Mesenteric fat pad (tissue), 1 donor: ENCODE data around the gene ITGAV. TPM values are rescaled to one million over a fixed set of nuclear protein-coding genes. Genes with fewer than 3 reads are reported as not detected.
A peak's percentile ranks its signal among the peaks of the same experiment; 100 is the strongest.
"Not testable (repeated sequence)": the region's sequence is repeated elsewhere in the genome, so short reads cannot be mapped to it uniquely, and the experiment has no call there.

Source experiments
- DNase-seq: peaks from one replicate; pipeline ENCODE4 v3.0.0-alpha.2; 2020; ENCODE audit warnings: low spot score
- long read RNA-seq: library from polyadenylated mRNA; unstranded; transcript quantifications from one replicate; pipeline ENCODE4 v2.0.0, GENCODE V29; 2020
- total RNA-seq: library from RNA; stranded (reverse); fragmentation: NEBNext Ultra II Directional; extraction: Animal tissue kit (Norgen Biotek cat#: 25700); gene quantifications from one replicate; pipeline ENCODE4 v1.2.1, GENCODE V29; 2021
- donor health status: DM: yes; HTN: yes; CAD: no.

Gene ITGAV
- 137 TPM for total RNA-seq
- long read RNA-seq, full-length matches to known transcripts = 1 of 28 reads
- long read RNA-seq, partial matches to known transcripts = 12 of 28 reads
- long read RNA-seq, other reads (novel, unspliced or antisense) = 15 of 28 reads

DNA sequence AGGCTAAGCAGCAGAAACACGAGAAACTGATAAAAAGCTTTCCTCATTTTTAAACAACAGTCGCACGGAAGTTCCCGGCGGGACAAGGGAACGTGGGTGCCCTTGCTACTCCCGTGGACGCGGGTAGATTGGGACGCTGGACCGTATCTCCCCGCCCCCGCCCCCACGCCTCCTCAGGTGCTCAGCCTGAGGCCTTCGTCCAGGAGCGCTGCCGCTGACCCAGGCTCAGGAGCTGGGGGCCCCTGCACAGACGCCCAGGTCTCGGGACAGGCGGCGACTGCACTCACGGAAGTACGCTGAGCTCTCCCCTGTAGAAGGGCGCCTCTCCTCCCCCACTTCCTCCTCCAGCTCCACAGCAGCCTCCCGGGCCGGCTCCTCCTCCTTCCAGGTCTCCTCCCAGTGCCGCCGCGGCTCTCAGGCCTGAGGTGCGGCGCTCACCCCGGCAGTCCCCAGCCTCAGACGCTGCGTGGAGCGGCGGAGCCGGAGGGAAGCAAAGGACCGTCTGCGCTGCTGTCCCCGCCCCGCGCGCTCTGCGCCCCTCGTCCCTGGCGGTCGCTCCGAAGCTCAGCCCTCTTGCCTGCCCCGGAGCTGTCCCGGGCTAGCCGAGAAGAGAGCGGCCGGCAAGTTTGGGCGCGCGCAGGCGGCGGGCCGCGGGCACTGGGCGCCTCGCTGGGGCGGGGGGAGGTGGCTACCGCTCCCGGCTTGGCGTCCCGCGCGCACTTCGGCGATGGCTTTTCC is at the start of gene ITGAV:
TSS of gene ITGAV (plus strand) at position 445 of the 738 bp plus-strand sequence. CDS start at position 728, 283 bp downstream.
- DNase-seq = peak; percentile 97

DNA sequence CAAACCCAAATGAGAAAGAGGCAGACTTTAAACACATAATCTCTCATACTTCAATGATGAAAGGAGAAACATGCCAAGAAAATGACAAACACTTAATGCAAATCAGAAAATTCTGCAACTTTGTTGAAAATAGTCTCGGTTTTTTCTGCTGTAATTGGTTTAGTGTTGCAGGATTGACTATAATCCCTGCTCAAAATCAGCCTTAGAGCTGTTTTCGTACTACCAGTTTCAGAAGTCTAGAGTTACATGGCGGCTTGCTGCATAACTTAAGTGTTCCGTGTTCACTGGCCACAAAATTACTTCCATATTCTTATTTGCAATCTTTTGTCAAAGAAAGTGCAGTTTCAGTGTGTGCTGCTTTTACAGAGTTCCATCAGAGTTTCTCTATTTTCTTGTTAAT is 48.9 kb upstream of the ITGAV start:
- no peak for DNase-seq

DNA sequence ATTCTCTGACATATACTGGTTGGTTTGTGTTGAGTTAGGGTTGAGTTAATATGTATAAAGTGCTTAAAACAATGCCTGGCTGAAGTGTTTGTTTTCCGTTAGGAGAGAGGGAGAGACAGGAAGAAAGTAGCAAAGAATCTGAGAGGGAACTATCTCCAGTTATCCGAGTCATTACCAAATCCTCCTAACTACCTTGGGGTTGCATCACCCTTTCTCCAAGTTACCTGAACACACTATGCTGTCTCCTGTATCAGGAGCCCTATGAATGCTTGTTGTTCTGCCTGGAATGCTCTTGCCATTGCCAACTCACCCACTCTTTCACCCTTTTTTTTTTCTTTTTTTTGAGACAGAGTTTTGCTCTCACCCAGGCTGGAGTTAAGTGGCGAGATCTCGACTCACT is 47.9 kb upstream of the ITGAV start:
- DNase-seq = no peak

DNA sequence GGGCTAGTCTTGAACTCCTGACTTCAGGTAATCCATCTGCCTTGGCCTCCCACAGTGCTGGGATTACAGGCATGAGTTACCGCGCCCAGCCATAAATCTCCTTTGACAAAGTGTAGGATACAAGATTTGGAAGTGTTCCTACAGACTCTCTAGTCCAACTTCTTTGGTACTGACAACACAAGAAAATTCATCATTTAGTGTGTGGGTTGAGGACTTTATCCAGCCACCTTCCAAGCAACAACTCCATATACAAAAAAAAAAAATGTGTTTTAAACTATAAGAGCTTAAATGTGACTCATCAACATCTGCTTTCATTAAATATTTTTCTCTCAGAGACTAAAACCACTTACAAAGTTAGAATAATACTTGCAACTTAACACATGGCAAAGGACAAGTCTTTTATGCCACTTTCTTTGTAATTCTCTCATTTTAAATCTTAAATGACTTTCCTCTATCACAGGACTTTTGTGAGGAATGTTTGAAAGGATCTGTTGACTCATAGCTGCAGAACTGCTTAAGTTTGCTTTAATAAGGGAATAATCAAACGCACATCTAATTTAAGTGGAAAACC is 46.2 kb upstream of the ITGAV start:
- no peak for DNase-seq

DNA sequence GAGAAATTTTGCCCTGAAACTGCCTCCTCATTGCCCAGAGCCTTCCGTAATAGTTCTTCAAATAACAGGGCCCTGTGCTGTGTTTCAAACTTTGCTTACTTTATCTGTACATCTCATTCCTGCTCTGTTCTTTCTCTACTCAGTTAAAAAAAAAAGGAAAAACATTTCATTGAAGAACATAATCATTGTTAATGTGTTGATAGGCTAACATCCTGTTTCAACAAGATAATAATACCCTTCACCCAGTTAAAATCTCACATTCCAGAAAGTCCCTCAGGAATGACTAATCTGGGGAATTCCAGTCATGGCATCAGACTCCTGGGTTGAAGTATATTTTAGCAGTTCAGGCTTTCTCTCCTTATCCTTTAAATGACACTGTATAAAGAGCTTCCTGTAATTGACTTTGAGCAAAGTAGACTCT is 45.6 kb upstream of the ITGAV start:
- no peak for DNase-seq

DNA sequence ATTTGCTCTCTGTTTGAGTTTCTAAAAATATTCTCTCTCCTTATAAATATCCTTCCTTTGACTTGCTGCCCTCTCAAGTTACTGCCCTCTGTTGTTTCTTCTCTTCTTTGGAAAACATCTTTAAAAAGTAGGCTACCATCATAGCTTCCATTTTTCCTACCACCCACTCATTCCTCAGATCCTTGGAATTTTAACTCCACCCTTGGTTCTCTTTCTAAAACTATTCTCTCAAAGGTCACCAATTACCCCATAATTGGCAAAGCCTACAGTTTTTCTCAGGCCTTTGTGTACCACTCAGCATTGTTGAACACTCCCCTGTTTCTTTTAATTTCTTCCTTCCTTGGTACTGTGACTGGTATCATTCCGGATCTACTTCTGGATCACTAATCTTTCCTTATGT is 43.0 kb upstream of the ITGAV start:
- DNase-seq = no peak

DNA sequence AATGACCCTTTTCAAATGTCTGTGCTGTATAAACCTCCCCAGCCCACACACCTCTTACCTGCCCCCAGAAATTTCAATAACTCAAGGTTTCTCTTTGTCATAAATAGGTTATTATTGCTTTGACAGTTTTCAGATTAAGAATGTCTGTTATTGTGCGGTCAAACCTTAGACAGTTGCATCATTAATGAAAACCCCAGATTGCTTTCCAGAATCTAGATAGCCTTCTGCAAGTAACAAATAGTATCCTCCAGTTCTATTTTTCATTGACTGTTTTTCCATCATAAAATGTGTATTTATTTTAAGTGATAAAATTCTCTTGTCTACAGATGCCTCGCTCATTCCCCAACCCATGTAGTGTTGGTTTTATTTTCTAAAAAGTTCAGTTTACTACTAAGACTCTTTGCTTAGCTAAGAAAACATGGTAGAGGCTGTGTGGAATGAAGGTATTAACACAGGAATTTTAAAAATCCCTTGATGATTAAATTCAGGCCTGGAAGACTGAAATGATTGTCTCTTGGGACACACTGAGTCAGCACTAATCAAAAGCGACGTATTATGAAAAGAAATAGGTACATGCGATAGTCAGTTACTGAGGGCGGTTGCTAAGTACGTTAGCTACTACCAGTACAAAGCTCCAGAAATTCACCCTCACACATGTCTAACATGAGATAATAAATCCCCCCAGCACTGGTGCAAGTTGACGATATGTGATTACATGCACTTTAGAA is 38.4 kb upstream of the ITGAV start:
- DNase-seq = no peak

DNA sequence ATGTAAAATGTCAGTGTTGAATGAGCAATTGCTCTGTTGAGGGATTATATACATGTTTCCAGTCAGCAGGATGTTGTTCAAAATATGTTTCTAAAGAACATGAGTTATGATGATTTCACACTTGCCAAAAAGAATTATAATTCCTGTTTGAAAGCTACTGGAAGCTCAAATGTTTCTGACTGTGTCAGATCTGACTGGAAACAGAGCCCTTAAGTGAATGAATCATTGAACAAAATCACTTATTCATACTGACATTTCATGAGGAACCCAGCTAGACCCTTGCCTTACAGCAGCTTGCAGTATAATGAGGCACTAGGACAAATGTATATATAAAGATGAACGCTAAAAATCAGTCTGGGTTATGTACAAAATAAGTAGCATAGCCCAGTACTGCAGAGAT is 35.4 kb upstream of the ITGAV start:
- DNase-seq = no peak

DNA sequence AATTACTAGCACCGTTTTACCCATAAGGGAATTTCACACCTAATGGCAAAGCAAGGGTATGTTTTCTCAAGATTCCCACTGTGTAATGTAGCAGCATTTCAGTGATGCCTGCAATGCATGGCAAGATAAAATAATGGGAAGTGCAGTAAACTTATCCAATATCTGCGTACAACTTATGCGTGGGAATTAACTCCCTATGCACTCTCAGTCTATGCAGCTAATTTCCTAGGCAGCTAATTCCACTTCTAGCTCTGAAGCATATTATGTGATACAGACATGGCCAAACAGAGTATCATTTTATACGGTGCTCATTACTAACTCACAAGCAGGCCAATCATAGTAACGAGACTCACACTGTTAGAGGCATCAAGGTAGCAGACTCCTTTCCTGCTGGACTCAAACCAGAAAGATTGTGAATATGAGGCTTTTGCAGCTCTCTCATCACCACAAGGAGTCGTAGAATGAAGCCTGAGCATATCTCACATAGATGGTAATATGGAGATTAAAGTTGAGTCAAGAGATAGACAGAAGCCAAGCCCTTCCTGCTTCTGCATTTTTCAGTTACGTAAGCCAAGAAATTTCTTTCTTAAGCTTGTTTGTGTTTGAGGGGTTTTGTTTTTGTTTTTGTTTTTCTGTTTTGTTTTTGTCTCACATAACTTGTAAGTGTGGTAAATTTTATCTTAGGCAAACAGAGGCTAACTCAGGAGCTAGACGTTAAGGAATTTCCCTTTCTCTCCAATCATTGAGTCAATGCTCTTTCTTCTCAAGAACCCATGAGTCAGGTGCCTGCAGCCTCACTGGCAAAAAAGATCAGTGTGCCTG is 34.8 kb upstream of the ITGAV start:
- no peak for DNase-seq

DNA sequence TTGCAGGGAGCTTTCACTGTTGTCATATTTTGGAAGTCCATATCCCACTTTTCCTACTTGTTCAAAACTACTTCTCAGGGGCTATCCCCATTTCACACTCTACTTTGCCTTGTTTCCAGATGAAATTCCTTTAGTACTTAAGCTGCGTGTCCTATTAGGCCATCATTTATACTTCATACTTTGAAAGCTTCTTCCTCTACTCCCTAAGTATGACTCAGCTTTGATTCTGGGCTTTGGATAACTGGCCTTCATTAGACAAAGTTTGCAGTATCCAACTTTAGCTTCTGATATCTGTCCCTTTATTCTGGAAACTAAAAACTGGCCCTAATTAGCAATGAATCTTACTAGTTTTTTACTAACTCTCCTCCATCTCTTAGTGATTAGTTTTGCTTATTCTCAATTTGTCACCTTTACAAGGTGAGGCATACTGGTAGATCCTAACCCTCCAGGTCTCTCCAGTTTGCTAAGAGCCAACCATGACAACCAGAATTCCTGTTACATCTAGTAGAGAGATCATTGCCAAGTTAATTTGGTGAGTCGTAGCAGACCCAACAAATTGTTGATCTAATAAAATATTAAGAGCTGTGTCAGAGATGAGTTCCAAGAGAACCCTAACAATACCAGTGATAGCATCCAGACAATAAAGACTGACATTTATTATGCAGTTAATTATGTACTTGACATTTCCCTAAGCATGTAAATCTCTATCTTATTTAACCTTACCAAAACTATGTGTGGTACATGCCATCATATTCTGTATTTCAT is 31.2 kb upstream of the ITGAV start:
- DNase-seq = no peak

DNA sequence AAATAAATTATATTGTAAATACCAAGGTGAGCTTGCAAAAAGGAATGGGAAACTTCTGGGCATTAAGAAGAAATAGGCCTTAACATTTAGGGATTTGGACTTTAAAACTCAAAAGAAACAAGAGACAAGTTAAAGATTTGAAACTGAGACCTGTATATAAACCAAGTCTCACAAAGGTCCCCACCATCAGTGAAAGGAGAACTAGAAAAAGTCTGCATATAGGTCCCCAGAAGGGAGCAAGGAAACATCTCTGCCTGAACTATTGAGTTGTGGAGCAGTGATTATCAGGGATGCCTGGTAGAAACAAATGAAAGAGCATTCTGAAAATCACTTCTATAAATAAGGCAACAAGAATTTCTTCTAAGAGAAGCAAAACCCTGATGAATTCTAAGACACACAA is 30.5 kb upstream of the ITGAV start:
- no peak for DNase-seq

DNA sequence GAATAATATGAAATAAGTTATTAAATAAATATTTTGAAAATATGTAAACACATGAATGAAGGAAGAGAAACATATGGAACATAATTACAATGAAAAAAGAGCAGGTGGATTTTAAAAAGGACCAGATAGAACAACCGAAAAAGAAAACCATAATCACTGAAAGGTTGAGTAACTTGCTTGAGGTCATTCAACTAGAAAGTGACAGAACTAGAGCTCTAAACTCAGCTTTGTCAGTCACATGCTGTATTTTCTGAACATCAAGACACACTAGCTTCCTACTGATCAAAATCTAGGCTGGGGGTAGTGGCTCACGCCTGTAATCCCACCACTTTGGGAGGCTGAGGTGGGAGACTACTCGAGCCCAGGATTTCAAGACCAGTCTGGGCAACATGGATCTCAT is 30.0 kb upstream of the ITGAV start:
- DNase-seq = no peak

DNA sequence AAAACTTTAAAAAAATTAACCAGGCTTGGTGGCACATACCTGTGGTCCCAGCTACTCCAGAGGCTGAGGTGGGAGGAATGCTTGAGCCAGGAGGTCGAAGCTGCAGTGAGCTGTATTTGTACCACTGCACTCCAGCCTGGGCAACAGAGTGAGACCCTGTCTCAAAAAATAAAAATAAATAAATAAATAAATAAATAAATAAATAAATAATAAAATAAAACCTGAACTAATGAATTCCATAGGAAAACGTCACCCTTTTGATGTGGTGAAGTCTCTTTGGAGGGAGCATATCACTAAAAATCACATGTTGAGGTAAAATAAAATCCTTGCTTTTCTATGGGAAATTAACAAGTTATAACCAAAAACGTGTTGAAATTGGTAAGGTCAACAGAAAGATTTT is 29.6 kb upstream of the ITGAV start:
- DNase-seq = no peak

DNA sequence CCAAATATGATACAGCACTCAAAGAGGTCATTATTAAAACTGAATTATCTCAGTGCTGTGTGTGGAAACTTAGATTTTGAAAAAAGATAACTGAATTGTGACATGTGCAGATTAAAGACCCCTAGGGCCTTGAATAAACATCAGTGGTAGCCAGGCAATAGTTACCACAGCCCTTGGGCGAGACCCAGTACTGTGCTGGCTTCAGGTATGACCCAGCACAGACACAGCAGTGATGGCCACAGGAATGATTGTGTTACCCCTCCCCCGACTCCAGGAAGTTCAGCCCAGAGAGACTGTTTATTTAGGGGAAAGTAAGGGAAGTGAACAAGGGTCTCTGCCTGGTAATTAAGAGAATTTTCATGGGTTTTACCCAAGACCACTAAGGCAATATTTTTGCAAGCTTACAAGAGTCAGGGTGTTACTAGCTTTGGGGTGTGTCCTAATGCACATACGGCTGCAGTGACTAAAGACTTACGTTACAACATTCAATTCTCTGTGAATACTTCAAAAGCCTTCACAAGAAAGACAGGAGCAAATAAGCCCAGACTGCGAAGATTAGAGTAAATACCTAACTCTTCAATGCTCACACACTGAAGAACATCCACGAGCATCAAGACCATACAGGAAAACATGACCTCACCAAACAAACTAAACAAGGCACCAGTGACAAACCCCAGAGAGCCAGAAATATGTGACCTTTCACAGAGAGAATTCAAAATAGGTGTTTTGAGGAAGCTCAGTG is 28.2 kb upstream of the ITGAV start:
- DNase-seq = no peak

DNA sequence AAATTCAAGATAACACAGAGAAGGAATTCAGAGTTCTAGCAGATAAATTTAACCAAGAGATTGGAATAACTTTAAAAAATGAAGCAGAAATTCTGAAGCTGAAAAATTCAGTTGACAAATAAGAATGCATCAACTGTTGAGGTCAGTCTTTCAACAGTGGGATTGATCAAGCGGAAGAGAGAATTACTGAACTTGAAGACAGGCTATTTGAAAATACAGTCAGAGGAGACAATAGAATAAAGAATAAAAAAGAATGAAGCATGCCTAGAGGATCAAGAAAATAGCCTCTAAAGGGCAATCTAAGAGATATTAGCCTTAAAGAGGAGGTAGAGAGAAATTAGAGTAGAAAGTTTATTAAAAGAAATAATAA is 27.7 kb upstream of the ITGAV start:
- no peak for DNase-seq

DNA sequence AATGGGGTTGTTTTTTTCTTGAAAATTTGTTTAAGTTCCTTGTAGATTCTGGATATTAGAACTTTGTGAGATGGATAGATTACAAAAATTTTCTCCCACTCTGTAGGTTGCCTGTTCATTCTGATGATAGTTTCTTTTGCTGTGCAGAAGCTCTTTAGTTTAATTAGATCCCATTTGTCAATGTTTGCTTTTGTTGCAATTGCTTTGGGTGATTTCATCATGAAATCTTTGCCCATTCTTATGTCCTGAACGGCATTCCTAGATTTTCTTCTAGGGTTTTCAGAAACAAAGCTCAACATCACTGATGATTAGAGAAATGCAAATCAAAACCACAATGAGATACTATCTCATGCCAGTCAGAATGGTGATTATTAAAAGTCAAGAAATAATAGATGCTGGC is 21.3 kb upstream of the ITGAV start:
- DNase-seq = not testable (repeated sequence)

DNA sequence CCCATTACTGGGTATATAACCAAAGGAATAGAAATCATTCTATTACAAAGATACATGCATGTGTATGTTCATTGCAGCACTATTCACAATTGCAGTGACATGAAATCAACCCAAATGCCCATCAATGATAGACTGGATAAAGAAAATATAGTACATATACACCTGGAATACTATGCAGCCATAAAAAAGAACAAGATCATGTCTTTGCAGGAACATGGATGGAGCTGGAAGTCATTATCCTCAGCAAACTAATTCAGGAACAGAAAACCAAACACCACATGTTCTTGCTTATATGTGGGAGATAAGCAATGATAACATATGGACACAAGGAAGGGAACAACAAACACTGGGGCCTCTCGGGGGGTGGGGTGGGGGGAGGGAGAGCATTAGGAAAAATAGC is 20.7 kb upstream of the ITGAV start:
- DNase-seq = not testable (repeated sequence)

DNA sequence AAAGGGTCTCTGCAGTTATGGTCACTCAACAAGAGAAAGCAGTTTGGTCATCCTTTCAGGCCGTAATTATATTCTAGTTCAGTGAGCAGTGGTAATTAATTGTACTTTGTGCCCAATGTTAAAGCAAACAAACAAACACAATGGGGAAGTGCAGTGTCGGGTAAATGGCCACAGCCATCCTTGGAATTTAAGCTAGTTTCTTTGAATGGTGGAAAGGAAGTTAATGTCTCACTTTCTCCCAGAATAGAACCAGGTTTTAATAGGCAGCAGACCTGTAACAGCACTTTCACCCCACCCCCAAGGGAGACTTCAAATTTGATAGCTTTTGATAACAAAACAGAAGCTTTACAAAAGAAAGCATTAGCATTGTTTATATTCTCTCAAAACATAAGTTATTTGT is 20.0 kb upstream of the ITGAV start:
- no peak for DNase-seq

DNA sequence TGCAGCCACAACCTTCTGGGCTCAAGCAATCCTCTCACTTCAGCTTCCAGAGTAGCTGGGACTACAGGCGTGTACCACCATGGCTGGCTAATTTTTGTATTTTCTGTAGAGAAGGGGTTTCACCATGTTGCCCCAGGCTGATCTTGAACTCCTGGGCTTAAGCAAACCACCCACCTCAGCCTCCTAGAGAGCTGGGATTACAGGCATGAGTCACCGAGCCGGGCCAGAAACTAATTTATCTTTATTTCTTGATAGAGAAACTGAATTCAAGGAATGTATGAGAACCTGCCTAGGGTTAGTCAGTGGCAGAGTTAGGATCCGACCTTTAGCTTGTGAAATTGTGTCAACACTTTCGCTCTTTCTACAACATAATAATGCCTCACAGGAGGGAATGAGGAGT is 19.3 kb upstream of the ITGAV start:
- DNase-seq = no peak

DNA sequence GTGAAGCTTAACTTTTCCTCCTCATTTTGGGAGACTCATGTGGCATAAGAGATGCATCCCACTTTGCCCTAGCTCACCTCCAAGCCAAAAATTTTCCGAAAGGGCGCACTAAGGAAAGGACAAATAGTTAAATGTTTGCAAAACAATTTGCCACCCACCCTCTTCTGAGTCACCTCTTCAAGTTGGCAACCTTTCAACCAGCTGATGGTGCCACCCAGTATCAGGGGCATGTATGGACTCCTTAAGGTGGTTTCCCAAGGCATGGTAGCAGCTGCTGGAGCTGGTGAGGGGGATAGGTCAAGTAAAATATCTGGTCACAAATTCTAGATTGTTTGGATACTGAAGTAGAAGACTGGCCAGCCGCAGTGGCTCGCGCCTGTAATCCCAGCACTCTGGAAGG is 17.2 kb upstream of the ITGAV start:
- DNase-seq = no peak
